ENCODE measurements around the gene ICAM4.
A peak's percentile ranks its signal among the peaks of the same experiment; 100 is the strongest.

The ICAM4 gene

GRCh38 chr19:10291554-10292205 is 4.9 kb downstream of the ICAM4 start:
- DNase-seq (ENCODE audit: low spot score) = no peak

GRCh38 chr19:10292206-10292788 is 5.5 kb downstream of the ICAM4 start:
- DNase-seq (ENCODE audit: low spot score) = peak; percentile 91

- DNase-seq (ENCODE audit: low spot score) = peak; percentile 60
Observed at GRCh38 chr19:10292789-10293636, 6.3 kb downstream of the ICAM4 start.

GRCh38 chr19:10293637-10294367 is 7.0 kb downstream of the ICAM4 start:
- DNase-seq (ENCODE audit: low spot score) = no peak

GRCh38 chr19:10294368-10294697 is 7.6 kb downstream of the ICAM4 start:
- DNase-seq (ENCODE audit: low spot score) = no peak

GRCh38 chr19:10295305-10295846 is 8.6 kb downstream of the ICAM4 start:
- DNase-seq (ENCODE audit: low spot score) = peak; percentile 62

- no peak for DNase-seq (ENCODE audit: low spot score)
Observed at GRCh38 chr19:10295847-10296591, 9.3 kb downstream of the ICAM4 start.

GRCh38 chr19:10299545-10300458 is 13.0 kb downstream of the ICAM4 start:
- peak; percentile 70 for DNase-seq (ENCODE audit: low spot score)

GRCh38 chr19:10305139-10305806 is 18.5 kb downstream of the ICAM4 start:
- DNase-seq (ENCODE audit: low spot score) = no peak

- DNase-seq (ENCODE audit: low spot score) = no peak
Observed at GRCh38 chr19:10306327-10306726, 19.6 kb downstream of the ICAM4 start.

- no peak for DNase-seq (ENCODE audit: low spot score)
Observed at GRCh38 chr19:10309423-10309822, 22.7 kb downstream of the ICAM4 start, which contains the start of gene ZGLP1. Gene ZGLP1, minus strand, starts transcription at chr19:10309815.

- DNase-seq (ENCODE audit: low spot score) = peak; percentile 87
Observed at GRCh38 chr19:10315335-10316214, 28.8 kb downstream of the ICAM4 start, which contains the start of gene FDX2. Gene FDX2, minus strand, starts transcription at chr19:10316015. Its CDS starts 19 bp downstream, at chr19:10315996.

GRCh38 chr19:10316229-10317044 is 29.7 kb downstream of the ICAM4 start:
- DNase-seq (ENCODE audit: low spot score) = peak; percentile 69

GRCh38 chr19:10317045-10317856 is 30.5 kb downstream of the ICAM4 start:
- no peak for DNase-seq (ENCODE audit: low spot score)

GRCh38 chr19:10317857-10318462 is 31.2 kb downstream of the ICAM4 start:
- no peak for DNase-seq (ENCODE audit: low spot score)
